Endodermal cell (in vitro differentiated cells): Measurements from ENCODE around the gene ARID4A. TPM values are rescaled to one million over a fixed set of nuclear protein-coding genes. Genes with fewer than 3 reads are reported as not detected.

Experiments used
- DNase-seq: peaks from one replicate; pipeline ENCODE4 v3.0.0-alpha.2; 2017
- H3K27ac ChIP-seq: 2 replicates; pipeline ENCODE4 v1.5.1; 2013; ENCODE audit warnings: mild to moderate bottlenecking, low read depth, low read length, moderate library complexity
- H3K27me3 ChIP-seq: 2 replicates; pipeline ENCODE4 v1.6.1; 2013; ENCODE audit warnings: mild to moderate bottlenecking, low read length, moderate library complexity; ENCODE audit not compliant: insufficient read depth, control insufficient read depth, poor library complexity, severe bottlenecking
- H3K36me3 ChIP-seq: 2 replicates; pipeline ENCODE4 v1.7.0; 2013; ENCODE audit warnings: mild to moderate bottlenecking, low read length, moderate library complexity; ENCODE audit not compliant: control insufficient read depth, insufficient read depth
- H3K4me1 ChIP-seq: one replicate; pipeline ENCODE4 v1.7.0; 2013; ENCODE audit warnings: low read length; ENCODE audit not compliant: control insufficient read depth, insufficient read depth
- H3K4me3 ChIP-seq: 2 replicates; pipeline ENCODE4 v1.5.1; 2013; ENCODE audit warnings: mild to moderate bottlenecking, low read length, moderate library complexity
- H3K9ac ChIP-seq: 2 replicates; pipeline ENCODE4 v1.6.1; 2013; ENCODE audit warnings: mild to moderate bottlenecking, low read length, moderate library complexity; ENCODE audit not compliant: poor library complexity, severe bottlenecking; ENCODE audit errors: extremely low read depth
- H3K9me3 ChIP-seq: 2 replicates; pipeline ENCODE4 v1.6.1; 2013; ENCODE audit warnings: mild to moderate bottlenecking, low read length, moderate library complexity; ENCODE audit not compliant: control insufficient read depth
- H3K27ac Mint-ChIP-seq: 2 replicates; pipeline ENCODE4 v1.8.0; 2020; ENCODE audit warnings: mixed read lengths
- H3K27me3 Mint-ChIP-seq: 2 replicates; pipeline ENCODE4 v1.8.0; 2021; ENCODE audit warnings: mild to moderate bottlenecking, mixed read lengths; ENCODE audit not compliant: insufficient read depth
- H3K36me3 Mint-ChIP-seq: 2 replicates; pipeline ENCODE4 v1.8.0; 2020; ENCODE audit warnings: low read depth, mixed read lengths
- H3K4me1 Mint-ChIP-seq: 2 replicates; pipeline ENCODE4 v1.8.0; 2020; ENCODE audit warnings: mixed read lengths
- H3K4me3 Mint-ChIP-seq: 2 replicates; pipeline ENCODE4 v1.8.0; 2020; ENCODE audit warnings: mild to moderate bottlenecking, moderate library complexity, mixed read lengths
- H3K9me3 Mint-ChIP-seq: 2 replicates; pipeline ENCODE4 v1.8.0; 2020; ENCODE audit warnings: mild to moderate bottlenecking, mixed read lengths
- WGBS, 2 experiments: methylation state at CpG; one replicate each; pipeline versions ENCODE4 v1.1.5 to v1.1.7; 2013; ENCODE audit warnings: missing lambda C conversion rate in 2 of 2, mixed read lengths in 1 of 2; ENCODE audit not compliant: insufficient coverage in 1 of 2, insufficient read length in 1 of 2; 5-methylcytosine and 5-hydroxymethylcytosine counted together
- total RNA-seq, 2 donors: library from RNA; stranded (reverse); fragmentation: NEBNext Ultra II Directional in 1 of 2; extraction: Animal tissue kit (Norgen Biotek cat#: 25700) in 1 of 2; gene quantifications; 2 replicates in 1 of 2; 3 replicates in 1 of 2; pipeline ENCODE4 v1.2.1, GENCODE V29; 2021
- TF ChIP-seq, protein P1 (sequence below): fragments of 200-600 bp; sonication (generic); conservative IDR thresholded peaks from 2 replicates; pipeline ENCODE4 v1.5.0; 2021; ENCODE audit warnings: antibody characterized with exemption, mild to moderate bottlenecking

ARID4A gene
- total RNA-seq, 2 donors from 2014 or later, result 22.1 to 24.5 TPM

GRCh38 chr14:58307597-58308316 lies 9.4 kb downstream of the ARID4A start:
- TF ChIP-seq, protein P1, sequence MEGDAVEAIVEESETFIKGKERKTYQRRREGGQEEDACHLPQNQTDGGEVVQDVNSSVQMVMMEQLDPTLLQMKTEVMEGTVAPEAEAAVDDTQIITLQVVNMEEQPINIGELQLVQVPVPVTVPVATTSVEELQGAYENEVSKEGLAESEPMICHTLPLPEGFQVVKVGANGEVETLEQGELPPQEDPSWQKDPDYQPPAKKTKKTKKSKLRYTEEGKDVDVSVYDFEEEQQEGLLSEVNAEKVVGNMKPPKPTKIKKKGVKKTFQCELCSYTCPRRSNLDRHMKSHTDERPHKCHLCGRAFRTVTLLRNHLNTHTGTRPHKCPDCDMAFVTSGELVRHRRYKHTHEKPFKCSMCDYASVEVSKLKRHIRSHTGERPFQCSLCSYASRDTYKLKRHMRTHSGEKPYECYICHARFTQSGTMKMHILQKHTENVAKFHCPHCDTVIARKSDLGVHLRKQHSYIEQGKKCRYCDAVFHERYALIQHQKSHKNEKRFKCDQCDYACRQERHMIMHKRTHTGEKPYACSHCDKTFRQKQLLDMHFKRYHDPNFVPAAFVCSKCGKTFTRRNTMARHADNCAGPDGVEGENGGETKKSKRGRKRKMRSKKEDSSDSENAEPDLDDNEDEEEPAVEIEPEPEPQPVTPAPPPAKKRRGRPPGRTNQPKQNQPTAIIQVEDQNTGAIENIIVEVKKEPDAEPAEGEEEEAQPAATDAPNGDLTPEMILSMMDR, result no peak
- H3K9ac ChIP-seq, result no peak overlapping the region
- H3K36me3 ChIP-seq, result peaks cover 78% of the 10 kb centered on the region
- H3K4me1 Mint-ChIP-seq, result peaks cover 2% of the 10 kb centered on the region
- no peaks in the 10 kb centered on the region for H3K27me3 ChIP-seq
- H3K9me3 Mint-ChIP-seq, result no peaks in the 10 kb centered on the region
- H3K4me3 Mint-ChIP-seq, result no peak overlapping the region
- H3K9me3 ChIP-seq, result no peaks in the 10 kb centered on the region
- H3K27ac Mint-ChIP-seq, result peak overlapping the region; percentile 70
- H3K4me1 ChIP-seq, result no peaks in the 10 kb centered on the region
- H3K4me3 ChIP-seq, result no peak overlapping the region
- no peak overlapping the region for H3K27ac ChIP-seq
- H3K27me3 Mint-ChIP-seq, result no peaks in the 10 kb centered on the region
- DNase-seq, result no peak
- 92 to 99% methylated on average over 4 to 6 of the region's 8 CpGs for WGBS, 2 experiments
- H3K36me3 Mint-ChIP-seq, result peaks cover 43% of the 10 kb centered on the region

GRCh38 chr14:58309086-58309485 lies 10.7 kb downstream of the ARID4A start:
- H3K4me3 ChIP-seq, result no peak overlapping the region
- H3K4me1 Mint-ChIP-seq, result peaks cover 9% of the 10 kb centered on the region
- no peak overlapping the region for H3K4me3 Mint-ChIP-seq
- peak overlapping the region; percentile 73 for H3K27ac Mint-ChIP-seq
- H3K36me3 ChIP-seq, result peaks cover 71% of the 10 kb centered on the region
- no peaks in the 10 kb centered on the region for H3K27me3 ChIP-seq
- H3K36me3 Mint-ChIP-seq, result peaks cover 39% of the 10 kb centered on the region
- TF ChIP-seq, protein P1, result no peak
- H3K9me3 ChIP-seq, result no peaks in the 10 kb centered on the region
- no peak overlapping the region for H3K27ac ChIP-seq
- WGBS, 2 experiments, result 92% methylated on average over 2 of the region's 2 CpGs; no CpG with 5 or more reads in 1 of the 2 experiments
- no peaks in the 10 kb centered on the region for H3K4me1 ChIP-seq
- no peaks in the 10 kb centered on the region for H3K9me3 Mint-ChIP-seq
- DNase-seq, result no peak
- no peak overlapping the region for H3K9ac ChIP-seq
- H3K27me3 Mint-ChIP-seq, result no peaks in the 10 kb centered on the region

DNA sequence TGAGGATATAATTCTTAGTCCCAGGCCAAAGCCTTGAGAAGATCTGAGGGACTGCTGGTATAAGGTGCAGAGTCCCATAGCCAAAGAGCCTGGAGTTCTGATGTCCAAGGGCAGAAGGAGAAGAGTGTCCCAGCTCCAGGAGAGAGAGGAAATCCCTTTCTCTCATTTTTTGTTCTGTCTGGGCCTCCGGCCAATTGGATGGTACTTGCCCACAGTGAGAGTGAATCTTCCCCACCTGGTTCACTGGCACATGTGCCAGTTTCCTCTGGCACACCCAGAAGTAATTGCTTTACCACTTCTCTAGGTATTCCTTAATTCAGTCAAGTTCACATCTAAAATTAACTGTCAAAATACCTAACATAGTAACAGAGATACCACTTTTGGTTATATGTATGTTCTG lies 15.3 kb downstream of the ARID4A start:
- Mint-ChIP-seq H3K27ac (no peak overlapping the region), H3K4me3 (no peak overlapping the region), H3K9me3 (no peaks in the 10 kb centered on the region), H3K4me1 (peaks cover 9% of the 10 kb centered on the region), H3K27me3 (no peaks in the 10 kb centered on the region), H3K36me3 (peaks cover 41% of the 10 kb centered on the region)
- no peak for DNase-seq
- Histone ChIP-seq H3K27me3 (no peaks in the 10 kb centered on the region), H3K9ac (no peak overlapping the region), H3K27ac (no peak overlapping the region), H3K4me3 (no peak overlapping the region), H3K9me3 (peaks cover 9% of the 10 kb centered on the region), H3K36me3 (peaks cover 53% of the 10 kb centered on the region), H3K4me1 (no peaks in the 10 kb centered on the region)
- 93 to 100% methylated on average over 1 of the region's 1 CpG for WGBS, 2 experiments
- TF ChIP-seq, protein P1, result no peak
